MM.1S (cell line): ENCODE measurements around the gene PLEKHA5.

Experiments used
- EZH2 ChIP-seq: fragments of 300-600 bp; sonication (generic); optimal IDR thresholded peaks from 2 replicates; pipeline ENCODE3; 2017; ENCODE audit warnings: low read depth, mild to moderate bottlenecking, antibody characterized with exemption, low read length, mixed read lengths
- EZH2phosphoT487 ChIP-seq: fragments of 300-600 bp; sonication (generic); IDR thresholded peaks from 2 replicates; pipeline ENCODE4 v1.6.1; 2018; ENCODE audit warnings: antibody characterized with exemption, low read length
- TF ChIP-seq, protein P1 (sequence below): fragments of 300-600 bp; sonication (generic); IDR thresholded peaks from 2 replicates; pipeline ENCODE4 v1.5.1; 2016; ENCODE audit warnings: antibody characterized with exemption, low read length, mixed read lengths

DNA sequence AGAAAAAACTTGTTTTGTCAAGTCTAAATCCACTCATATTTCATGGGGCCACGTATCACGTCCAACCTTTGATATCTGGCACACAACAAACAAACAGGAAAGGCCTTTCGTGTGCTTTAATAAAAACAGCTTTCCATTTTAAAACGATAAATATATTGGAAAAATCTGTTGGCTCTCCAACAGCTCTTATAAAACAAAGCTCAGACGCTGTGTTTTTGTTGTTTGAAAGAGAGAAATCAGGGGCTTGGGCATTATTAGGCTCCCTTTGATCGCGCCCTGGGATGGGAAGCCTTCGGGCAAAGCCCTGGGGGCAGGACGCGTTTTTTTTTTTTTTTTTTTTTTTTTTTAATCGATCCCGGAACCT is 429 bp upstream of the PLEKHA5 start:
- TF ChIP-seq, protein P1, sequence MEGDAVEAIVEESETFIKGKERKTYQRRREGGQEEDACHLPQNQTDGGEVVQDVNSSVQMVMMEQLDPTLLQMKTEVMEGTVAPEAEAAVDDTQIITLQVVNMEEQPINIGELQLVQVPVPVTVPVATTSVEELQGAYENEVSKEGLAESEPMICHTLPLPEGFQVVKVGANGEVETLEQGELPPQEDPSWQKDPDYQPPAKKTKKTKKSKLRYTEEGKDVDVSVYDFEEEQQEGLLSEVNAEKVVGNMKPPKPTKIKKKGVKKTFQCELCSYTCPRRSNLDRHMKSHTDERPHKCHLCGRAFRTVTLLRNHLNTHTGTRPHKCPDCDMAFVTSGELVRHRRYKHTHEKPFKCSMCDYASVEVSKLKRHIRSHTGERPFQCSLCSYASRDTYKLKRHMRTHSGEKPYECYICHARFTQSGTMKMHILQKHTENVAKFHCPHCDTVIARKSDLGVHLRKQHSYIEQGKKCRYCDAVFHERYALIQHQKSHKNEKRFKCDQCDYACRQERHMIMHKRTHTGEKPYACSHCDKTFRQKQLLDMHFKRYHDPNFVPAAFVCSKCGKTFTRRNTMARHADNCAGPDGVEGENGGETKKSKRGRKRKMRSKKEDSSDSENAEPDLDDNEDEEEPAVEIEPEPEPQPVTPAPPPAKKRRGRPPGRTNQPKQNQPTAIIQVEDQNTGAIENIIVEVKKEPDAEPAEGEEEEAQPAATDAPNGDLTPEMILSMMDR = no peak
- TF ChIP-seq EZH2 (no peak), EZH2phosphoT487 (no peak)
